NB4 (cell line): ENCODE measurements around the gene KRTAP4-6.
"Not testable (repeated sequence)": the region's sequence is repeated elsewhere in the genome, so short reads cannot be mapped to it uniquely, and the experiment has no call there.

ENCODE experiments used
- DNase-seq: peaks from one replicate; pipeline ENCODE4 v3.0.0; 2010; ENCODE audit warnings: low read depth
- H3K4me3 ChIP-seq: one replicate; pipeline ENCODE4 v1.5.1; 2011; ENCODE audit warnings: mild to moderate bottlenecking, low read depth, low read length, moderate library complexity
- MYC ChIP-seq: IDR thresholded peaks from 2 replicates; pipeline ENCODE4 v1.6.1; 2011; ENCODE audit warnings: low read depth, low read length
- POLR2A ChIP-seq: IDR thresholded peaks from 2 replicates; pipeline ENCODE4 v1.6.1; 2011; ENCODE audit warnings: mild to moderate bottlenecking; ENCODE audit not compliant: insufficient read length; ENCODE audit errors: extremely low read depth
- TF ChIP-seq, protein P1 (sequence below): IDR thresholded peaks from 2 replicates; pipeline ENCODE4 v1.6.1; 2011; ENCODE audit warnings: low read depth, low read length
- TF ChIP-seq, protein P2 (sequence below): IDR thresholded peaks from one replicate; pipeline ENCODE4 v1.5.1; 2012; ENCODE audit warnings: low read depth, low read length

KRTAP4-6 gene

GRCh38 chr17:41107941-41108450 lies 32.3 kb downstream of the KRTAP4-6 start:
- TF ChIP-seq, protein P1, sequence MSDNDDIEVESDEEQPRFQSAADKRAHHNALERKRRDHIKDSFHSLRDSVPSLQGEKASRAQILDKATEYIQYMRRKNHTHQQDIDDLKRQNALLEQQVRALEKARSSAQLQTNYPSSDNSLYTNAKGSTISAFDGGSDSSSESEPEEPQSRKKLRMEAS: no peak
- no peak for DNase-seq
- H3K4me3 ChIP-seq: no peak overlapping the region

GRCh38 chr17:41105347-41105746 lies 35.0 kb downstream of the KRTAP4-6 start, which contains the start of gene KRTAP4-9:
TSS of gene KRTAP4-9 (plus strand) at chr17:41105389. CDS start at chr17:41105389, 0 bp downstream.
- not testable (repeated sequence) for H3K4me3 ChIP-seq, DNase-seq

GRCh38 chr17:41104386-41105038 lies 35.8 kb downstream of the KRTAP4-6 start:
- DNase-seq, H3K4me3 ChIP-seq: not testable (repeated sequence)

GRCh38 chr17:41103896-41104295 lies 36.4 kb downstream of the KRTAP4-6 start:
- no peak overlapping the region for H3K4me3 ChIP-seq
- DNase-seq: no peak
- no peak for TF ChIP-seq POLR2A
- TF ChIP-seq MYC: no peak
- TF ChIP-seq, protein P2, sequence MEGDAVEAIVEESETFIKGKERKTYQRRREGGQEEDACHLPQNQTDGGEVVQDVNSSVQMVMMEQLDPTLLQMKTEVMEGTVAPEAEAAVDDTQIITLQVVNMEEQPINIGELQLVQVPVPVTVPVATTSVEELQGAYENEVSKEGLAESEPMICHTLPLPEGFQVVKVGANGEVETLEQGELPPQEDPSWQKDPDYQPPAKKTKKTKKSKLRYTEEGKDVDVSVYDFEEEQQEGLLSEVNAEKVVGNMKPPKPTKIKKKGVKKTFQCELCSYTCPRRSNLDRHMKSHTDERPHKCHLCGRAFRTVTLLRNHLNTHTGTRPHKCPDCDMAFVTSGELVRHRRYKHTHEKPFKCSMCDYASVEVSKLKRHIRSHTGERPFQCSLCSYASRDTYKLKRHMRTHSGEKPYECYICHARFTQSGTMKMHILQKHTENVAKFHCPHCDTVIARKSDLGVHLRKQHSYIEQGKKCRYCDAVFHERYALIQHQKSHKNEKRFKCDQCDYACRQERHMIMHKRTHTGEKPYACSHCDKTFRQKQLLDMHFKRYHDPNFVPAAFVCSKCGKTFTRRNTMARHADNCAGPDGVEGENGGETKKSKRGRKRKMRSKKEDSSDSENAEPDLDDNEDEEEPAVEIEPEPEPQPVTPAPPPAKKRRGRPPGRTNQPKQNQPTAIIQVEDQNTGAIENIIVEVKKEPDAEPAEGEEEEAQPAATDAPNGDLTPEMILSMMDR: no peak
- TF ChIP-seq, protein P1: no peak

GRCh38 chr17:41101586-41102259 lies 38.6 kb downstream of the KRTAP4-6 start, which contains the start of gene KRTAP4-16:
TSS of gene KRTAP4-16 (minus strand) at chr17:41102209. CDS start at chr17:41102209, 0 bp downstream.
- H3K4me3 ChIP-seq: no peak within 1 kb of the TSS
- TF ChIP-seq POLR2A: no peak
- TF ChIP-seq, protein P2: no peak
- TF ChIP-seq, protein P1: no peak
- TF ChIP-seq MYC: no peak
- no peak for DNase-seq

DNA sequence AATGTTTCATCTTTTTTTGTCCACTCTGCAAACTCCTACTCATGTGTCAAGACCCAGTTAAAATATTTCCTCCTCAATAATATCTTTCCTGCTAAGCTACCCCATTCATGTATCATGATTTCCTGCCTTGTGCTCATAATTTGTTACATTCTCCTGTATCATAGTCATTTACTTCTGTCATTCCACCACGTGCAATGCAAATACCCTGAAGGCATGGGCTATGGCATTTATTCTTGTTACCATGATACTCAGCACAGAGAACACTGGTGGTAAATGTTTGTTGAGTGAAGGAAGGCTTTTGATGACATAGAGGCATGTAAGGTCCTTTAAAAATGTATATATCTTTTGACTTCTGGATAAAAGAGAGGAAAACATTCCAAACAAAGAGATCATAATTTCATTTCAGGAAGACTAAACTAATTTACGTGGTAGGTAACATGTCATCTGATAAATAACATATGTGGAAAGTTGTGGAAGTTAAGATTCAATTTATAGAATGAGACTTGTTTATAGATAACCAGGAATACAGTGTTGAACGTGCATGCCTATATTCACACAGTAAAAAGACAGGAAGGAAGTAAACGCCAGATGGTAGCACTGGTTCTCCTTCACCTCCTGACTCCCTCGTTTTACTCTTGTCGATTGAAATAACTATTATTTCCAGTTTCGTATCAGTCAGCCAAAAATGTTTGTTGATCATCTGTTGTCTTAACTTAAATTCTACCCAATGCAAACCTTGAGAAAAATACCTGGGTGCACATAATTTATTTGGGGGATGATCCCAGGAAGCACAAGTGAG lies 40.5 kb downstream of the KRTAP4-6 start:
- H3K4me3 ChIP-seq, DNase-seq: not testable (repeated sequence)

GRCh38 chr17:41098481-41098880 lies 41.9 kb downstream of the KRTAP4-6 start:
- H3K4me3 ChIP-seq: no peak overlapping the region
- TF ChIP-seq MYC (no peak), POLR2A (no peak)
- TF ChIP-seq, protein P1: no peak
- TF ChIP-seq, protein P2: no peak
- DNase-seq: no peak
